GM18498 (cell line): ENCODE measurements around the gene DCPS.
"Not testable (repeated sequence)": the region's sequence is repeated elsewhere in the genome, so short reads cannot be mapped to it uniquely, and the experiment has no call there.

Experiments
- ATAC-seq: cut with Tn5 transposase; IDR thresholded peaks from one replicate; pipeline ENCODE4 v1.9.1; 2021; ENCODE audit warnings: mild to moderate bottlenecking, moderate library complexity; ENCODE audit not compliant: unreplicated experiment

Gene DCPS

DNA sequence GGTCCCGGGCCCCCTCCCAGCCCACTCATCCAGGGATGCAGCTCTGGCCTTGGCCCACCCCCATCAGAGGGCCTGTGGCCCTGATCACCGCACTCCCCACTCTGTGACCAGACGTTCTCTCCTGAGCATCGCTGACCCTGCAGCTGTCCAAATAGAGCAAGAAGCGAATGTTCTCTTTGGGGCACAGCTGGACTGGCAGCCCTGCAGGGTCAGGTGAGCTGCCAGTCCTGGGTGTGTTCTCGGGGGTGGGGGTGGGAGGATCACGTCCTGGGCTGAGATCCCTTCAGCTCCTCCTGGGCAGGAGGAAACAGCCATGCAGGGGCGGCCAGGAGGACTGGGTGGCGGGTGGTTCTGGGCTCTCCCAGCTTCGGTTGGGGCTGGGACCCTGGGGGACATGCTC lies 78.1 kb downstream of the DCPS start:
- not testable (repeated sequence) for ATAC-seq

DNA sequence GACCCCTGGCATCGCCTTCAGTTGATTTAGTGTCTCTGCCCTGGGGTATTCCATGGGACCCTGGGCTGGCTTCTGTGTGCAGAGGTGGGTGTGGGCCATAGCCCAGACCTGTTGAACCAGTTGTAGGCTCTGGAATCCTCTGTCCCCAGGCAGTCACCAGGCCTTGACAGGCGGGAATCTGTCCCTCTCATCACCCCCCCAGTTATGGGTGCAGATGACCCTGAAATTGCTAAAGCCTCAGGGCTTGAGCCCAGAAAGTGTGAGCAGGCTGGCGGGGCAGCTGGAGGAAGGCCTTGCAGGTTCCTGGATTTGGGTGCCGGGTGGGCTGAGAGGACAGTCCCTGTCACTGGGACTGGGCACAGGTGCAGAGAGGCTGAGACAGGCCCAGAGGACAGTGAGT lies 78.8 kb downstream of the DCPS start:
- ATAC-seq, result not testable (repeated sequence)

- ATAC-seq, result no peak
Measured at GRCh38 chr11:126383339-126384335, 79.8 kb downstream of the DCPS start.

GRCh38 chr11:126384449-126385070 lies 80.7 kb downstream of the DCPS start:
- ATAC-seq, result no peak

GRCh38 chr11:126385991-126386728 lies 82.3 kb downstream of the DCPS start:
- ATAC-seq, result no peak

DNA sequence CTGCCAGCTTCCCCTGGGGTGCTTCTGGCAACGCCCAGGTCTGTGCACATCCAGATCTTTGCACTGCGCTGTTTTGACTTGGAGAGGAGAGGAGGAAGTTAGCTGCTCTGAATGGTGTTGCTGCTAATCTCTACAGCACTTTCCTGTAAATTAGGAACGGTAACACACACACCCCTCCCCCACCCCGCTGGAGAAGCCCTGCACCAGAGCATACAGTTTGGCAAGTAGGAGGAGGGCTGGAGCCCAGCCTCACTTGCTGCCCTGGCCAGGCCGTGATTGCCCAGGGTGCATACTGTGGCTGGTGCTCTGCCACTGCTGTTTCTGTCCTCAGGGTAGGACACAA lies 82.8 kb downstream of the DCPS start:
- not testable (repeated sequence) for ATAC-seq

DNA sequence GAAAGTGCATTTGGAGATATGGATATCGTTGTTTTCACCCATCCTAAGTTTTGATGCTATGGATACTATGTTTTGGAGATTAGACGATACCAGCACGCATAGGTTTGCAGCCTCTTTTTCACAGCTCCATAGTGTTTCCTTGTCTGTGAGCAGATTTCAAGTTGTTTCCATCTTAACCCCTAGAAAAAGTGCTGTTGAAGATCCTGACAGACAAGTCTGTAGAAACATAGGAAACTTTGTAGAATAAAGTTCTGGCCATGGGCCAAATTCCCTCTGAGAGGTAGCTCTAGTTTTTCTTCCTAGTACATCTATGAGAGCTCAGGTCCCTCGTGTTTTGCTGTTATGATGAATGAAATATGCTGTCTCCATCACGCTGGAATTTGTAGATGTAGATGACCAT lies 84.0 kb downstream of the DCPS start:
- no peak for ATAC-seq

DNA sequence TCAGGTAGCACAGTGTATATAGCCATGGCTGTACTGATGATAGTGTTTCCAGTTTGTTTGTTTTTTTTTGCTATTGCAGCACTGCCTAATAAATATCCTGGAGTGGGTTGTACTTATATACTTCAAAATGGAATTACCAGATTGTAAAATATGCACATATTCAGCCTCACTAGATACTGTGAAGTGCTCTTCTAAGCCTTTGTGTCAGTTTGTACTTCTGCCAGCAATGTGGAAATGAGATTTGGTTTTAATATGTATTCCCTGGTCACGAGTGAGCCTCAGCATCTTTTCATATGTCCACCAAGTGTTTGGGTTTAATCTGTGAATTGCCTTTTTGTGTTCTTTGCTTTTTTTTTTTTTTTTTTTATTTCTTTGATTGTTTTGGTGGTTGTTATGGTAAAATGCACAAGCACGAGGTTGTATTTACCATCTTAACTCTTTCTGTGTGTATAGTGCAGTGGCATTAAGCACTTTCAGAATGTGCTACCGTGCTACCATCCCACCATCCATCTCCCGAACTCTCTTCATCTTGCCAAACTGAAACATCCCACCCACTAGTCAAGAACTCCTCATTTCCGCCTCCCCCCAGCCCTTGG lies 86.5 kb downstream of the DCPS start:
- ATAC-seq, result no peak

GRCh38 chr11:126391286-126391954 lies 87.6 kb downstream of the DCPS start:
- no peak for ATAC-seq

DNA sequence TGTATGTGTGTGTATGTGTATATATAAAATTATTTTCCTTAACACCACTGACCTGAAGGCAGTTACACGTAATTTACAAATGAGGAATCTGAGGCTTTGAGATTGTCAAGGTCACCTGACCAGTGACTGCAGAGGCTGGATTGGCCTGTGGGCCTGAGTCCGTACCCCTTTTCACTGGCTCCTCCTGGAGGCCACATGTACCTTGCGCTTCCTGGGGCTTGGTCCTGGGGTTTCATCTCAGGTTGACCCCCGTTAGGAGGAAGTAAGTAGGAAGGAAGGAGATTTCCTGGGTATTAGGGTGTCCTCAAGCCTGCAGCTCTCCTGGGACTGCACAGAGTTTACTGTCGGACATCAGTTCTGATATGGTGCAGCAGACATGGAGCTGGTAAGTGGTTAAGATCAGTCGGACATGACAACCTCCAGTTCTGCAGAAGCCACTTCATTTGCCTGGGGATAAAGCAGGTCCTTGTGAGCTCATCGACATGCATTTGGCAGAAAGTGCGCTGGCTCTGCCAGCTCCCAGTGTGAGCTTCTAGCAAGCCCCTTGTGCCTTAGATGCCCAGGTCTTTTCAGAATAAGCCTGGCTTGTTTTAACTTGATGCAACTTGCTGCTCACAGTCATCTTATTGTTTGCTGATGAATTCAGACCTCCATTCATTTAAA lies 88.2 kb downstream of the DCPS start:
- peak; percentile 75 for ATAC-seq

DNA sequence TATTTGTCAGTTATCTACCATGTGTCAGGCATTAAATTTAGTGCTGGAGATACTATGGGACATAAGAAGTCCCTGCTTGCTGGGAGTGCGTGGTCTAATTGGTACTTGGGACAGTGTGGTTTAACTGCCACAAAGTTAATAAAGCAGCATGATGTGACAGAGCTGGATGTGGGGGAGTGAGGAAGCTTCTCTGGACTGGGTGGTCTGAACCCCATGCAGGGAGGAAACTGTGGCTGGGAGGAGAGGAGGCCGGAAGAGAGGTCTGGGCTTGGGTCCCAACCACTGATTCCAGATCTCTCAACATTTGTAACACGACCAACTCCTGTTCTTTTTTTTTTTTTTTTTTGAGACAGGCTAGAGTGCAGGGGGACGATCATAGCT lies 88.8 kb downstream of the DCPS start:
- ATAC-seq, result peak; percentile 23

DNA sequence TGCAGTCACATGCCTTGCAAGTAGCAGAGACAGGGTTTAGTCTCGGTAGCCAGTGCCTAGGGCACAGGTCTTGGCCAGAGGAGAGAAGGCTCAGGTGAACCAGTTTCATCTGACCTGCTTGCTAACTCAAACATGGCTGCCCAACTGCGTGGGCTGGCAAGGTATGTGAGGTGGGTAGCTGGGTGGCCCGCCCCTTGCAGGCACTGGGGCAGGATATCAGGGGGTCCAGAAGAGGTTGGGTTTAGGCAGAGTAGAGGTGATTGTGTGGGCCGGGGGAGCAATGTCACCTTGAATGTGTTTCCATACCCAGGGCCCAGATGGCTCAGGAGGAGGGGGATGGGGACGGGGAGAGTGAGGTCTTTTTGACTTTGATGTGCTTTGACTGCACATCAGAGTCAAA lies 89.3 kb downstream of the DCPS start:
- ATAC-seq, result no peak

- no peak for ATAC-seq
Measured at GRCh38 chr11:126394036-126394435, 90.2 kb downstream of the DCPS start.

DNA sequence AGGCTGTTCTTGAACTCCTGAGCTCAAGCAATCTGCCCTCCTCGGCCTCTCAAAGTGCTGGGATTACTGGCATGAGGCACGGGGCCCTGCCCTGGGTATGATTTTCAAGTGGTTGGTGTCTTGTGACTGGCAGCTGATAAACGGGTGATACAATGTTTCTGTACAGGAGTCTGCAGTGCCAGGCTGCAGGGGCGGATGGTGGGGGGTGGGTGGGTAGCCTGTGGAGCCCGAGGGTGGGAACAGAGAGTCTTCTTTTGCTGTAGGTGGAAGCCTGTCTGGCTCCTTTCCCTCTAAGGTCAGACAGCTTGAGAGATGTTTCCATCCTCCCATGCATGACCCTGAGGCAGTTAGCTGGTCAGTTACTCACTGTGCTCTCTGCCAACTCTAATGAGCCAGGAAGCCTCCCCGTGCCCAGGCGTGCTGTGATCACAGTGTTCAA lies 90.8 kb downstream of the DCPS start:
- not testable (repeated sequence) for ATAC-seq
